ENCODE measurements around the gene FRMD4B.

The FRMD4B gene

DNA sequence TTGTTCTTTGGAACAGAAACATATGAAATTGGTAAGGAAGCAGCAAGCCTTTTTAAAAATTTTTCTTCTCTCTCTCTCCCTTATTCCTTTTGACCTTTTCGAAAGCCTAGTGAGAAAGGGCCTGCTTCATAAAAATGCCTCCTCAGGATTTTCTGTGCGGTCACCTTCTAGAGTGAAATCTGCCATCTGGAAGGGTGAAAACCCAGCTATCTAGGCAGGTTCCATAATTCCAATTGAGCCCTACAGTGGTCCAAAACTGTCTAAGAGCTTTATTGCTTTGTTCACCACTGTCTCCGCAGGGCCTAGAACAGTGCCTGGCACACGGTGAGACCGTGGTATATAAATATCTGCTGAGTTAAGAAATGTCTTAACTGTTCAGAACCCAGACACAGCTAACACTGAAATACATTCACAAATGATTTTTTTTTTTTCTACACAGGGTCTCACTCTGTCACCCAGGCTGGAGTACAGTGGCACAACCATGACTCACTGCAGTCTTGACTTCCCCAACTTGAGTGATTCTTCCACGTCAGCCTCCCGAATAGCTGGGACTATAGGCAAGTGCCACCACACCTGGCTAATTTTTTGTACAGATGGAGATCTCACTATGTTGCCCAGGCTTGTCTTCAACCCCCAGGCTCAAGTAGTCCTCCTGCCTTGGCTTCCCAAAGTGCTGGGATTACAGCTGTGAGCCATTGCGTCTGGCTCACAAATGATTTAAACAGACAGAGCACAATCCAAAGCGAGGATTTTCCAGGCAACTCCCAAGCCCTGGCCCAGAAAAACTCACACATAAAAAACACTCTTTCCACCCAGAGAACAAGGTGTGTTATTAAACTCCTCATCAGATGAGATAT, 64.4 kb downstream of the FRMD4B start:
- no peak for DNase-seq

DNA sequence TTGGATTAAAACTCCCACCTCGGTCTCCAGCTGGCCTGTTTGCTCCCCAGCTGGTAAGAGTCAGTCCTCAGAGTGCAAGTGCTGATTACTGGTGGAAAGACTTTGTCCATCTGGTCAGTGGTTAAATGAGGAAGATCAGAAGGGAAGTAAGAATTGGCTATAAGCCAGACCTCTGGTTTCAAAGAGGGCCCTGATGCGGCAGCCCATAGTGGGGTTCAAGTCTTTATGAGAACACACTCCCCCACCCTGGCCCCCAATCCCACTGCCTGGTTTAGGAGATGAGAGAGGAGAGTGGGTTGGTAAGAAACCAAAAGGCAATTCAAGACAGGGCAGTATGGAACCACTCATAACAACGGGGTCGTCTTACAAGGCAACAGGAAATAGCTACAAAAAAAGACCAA, 65.0 kb downstream of the FRMD4B start:
- no peak for DNase-seq

DNA sequence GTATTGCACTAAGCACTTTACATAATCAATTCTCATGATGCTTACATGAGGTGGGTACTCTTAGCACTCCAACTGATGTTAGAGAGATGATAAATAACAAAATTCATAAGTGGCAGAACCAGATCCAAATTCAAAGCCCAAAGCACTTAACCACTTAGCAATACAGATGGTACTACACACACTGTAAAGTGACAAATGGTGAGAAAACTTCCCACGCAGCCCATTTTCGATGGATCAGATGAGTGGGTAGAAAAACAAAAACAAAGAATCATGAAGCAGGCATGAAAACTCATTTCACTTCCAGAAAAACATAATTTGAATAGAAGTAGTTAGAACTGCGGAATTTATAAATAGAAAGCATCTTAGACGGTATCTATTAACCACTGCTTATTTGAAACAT, 66.2 kb downstream of the FRMD4B start:
- no peak for DNase-seq

DNA sequence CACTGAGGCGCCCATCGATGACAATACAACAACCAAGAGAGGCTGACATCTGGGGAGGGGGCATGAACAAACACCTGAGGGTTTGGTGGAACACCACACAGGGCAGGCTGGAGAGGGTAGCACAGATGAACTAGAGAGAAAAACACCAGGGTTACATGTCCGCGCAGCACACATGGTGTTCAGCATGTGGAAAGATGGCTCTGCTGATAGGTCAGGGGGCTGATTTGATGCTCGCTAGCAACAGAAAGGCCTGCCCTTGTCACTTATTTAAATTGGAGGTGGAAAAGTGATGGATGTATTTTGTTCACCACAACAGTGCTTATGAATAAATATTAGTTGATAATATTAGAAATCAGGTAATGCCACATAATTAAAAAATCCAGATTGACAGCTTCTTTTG, 67.5 kb downstream of the FRMD4B start:
- DNase-seq, result no peak

DNA sequence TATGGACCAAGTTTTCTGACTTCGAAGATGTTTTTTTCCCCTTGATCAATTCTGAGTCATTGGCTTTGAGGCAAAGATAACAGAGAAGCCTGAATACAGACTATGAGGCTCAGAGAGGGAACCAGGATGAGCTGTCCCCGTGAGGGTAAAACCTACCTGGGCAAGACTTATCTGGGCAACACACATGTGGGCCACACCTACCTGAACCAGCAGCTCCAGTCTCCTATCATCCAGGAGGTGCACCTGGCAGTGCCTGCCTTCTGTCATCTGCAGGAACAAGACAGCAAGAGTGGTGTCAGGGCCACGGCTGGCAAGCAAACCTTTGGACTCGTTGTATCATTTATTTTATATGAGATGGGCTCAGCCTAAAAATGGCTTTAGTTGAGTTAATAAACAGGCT, 72.6 kb downstream of the FRMD4B start:
- no peak for DNase-seq

DNA sequence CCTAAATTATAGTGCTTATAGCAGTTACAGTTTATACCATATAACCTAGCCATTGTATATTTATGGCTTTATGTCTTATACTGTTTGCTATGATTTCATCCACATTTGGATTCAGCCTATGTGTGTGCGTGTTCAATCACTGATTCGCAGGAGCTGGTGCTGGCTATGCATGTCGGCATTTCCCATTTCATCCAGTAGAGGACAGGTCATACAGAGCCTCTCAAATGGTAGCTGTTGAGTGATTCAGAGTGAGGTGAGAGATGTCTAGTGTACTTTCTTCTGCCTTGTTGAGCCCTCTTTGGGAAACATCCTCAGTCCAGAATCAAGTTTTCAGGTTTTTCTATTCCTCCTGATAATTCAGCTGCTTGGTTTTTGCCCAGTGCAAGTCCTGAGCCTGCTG, 76.1 kb downstream of the FRMD4B start:
- DNase-seq, result no peak

DNA sequence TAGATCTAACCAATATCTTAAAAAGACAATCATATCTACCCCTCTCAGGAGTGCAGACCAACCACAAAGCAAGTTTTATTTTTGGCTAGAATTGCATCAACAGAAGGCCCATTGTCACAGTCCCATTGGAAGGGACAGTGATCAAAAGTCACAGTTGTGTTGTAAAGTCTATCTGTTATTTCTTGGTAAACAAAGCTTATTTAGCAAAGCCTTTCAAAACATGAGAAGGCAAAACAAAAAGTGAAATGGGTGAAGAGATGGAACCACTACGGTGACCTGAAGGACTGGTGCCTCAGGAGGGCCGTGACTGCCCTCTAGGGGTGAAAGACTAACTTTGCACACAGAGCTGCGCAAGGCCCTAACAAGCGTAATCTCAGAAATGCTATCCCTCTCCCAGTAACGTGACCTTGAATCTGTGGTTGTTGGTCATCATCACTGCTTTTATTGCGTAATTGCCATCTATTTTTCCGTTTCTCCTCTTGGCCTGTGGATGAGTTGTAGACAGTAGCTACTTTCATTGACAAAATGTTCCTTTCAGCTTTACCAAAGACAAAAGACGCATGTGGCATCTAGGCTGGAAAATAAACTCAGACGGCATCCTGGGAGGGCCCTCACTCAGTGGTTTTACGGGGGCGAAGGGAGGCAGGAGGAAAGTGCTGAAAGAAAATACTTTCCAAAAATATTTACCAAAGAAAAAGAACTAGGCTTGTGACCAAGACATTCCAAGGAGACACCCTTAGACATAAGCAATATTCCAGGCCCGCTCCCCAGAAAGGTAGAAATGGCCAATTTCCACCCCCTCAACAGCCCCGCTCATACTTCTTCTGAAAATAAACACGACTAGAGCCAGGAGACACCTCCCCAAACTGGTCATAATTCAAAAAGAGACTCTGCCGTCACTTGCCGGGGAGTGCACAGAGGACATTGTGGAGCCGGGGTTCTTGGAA, 79.4 kb downstream of the FRMD4B start:
- peak; percentile 44 to 67 for DNase-seq

DNA sequence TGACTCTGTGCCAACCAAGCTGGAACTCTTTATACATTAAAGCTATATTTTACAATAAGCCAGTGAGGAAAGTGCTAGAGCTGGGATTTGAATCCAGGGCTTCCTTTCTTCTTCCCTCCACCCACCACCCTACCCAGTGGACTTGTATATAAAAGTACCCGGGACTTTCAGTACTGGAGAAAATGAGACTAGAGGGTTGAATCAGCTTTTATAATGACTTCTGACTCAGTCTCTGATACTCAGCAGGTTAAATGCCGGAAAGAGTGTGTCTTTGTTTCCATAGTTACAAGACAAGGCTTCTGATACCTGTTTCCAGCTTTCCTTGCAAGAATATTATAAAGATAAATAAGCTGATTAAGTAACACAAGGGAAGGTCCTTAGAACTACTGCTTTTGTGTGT, 80.9 kb downstream of the FRMD4B start:
- DNase-seq, result no peak

DNA sequence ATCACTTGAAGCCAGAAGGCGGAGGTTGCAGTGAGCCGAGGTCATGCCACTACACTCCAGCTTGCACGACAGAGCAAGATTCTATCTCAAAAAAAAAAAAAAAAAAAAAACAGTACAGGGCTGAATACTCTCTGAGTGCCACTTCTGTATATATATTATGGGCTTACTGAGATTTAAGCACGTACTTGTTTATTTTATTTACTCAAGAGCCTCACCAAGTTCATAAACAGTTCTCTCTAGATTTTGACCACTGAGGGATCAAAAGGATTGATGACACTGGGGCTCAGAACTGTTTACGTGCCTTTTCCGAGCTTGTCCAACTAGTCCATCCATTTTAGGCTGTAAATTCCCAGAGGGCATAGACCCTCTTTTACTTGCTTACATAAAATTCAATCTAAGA, 81.5 kb downstream of the FRMD4B start:
- no peak for DNase-seq

DNA sequence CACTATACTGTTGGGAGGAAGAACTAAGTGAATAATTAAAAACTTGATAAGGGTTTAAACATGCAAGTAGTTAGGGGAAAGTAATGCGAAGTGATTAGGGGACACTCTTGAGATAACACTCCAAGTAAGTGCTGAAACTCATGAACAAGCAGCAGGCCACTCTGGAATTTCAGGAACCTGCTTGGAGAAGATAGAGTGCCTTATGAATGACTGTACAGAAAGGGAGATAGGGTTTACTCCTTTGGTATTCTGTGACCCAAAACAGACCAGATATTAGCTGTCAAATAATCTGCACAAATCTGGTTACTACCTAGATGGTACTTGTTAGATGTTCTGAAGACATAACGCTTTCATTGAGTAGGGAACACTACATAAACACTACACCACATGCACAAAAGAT, 85.6 kb downstream of the FRMD4B start:
- no peak for DNase-seq

DNA sequence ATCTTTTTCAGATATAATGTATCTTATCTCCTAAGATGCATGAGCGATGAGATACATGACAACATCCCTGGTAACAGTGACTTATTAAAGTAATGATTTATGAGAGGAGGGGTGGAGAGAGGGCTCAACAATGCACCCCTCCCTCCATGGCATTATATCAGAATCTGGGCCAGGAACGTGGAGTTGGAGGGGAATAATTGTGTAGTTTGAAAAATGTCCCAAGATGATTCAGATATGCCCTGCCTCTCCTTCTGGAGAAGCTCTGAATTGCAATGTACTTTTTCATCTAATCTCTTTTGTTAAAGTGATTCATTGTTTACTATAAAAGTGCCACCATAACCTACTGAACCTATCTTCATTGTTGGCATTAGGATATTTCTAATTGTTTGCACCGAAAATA, 86.5 kb downstream of the FRMD4B start:
- DNase-seq, result no peak

DNA sequence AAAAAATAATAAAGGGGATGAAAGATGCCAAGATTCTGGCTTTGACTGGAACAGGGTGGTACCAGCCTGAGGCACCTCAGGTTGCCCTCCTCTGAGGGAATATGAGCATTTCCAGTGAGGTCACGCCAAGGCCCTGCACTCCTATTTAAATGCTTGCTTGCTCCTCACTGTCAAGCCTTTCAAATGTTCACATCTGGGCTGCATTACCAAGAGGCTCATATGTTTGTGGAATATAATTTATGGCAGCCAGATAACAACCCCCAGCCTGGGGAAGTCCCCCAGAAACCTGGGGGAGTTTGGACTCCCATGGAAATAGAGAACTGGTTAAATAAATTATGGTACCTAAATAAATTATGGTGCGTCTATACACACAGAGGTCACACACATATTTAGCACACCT, 88.4 kb downstream of the FRMD4B start:
- no peak for DNase-seq

DNA sequence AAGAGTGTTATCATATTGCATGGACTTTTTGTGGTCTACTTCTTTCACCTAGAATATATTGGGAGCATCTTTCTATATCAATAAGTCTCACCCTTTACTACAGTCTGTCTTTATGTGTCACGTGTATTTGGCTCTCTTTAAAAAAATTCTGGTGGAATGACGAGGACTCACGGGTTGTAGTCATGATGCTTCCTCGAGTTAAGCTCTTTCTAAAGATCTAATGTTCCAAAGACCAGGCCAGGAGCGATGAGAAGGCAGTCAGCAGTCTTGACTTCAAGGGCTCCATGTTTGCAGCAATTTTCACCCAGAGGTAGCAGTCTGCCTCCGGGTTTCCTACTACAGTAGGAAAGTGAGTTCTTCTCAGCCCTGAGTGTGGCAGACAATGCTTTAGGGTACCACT, 88.9 kb downstream of the FRMD4B start:
- no peak for DNase-seq

DNA sequence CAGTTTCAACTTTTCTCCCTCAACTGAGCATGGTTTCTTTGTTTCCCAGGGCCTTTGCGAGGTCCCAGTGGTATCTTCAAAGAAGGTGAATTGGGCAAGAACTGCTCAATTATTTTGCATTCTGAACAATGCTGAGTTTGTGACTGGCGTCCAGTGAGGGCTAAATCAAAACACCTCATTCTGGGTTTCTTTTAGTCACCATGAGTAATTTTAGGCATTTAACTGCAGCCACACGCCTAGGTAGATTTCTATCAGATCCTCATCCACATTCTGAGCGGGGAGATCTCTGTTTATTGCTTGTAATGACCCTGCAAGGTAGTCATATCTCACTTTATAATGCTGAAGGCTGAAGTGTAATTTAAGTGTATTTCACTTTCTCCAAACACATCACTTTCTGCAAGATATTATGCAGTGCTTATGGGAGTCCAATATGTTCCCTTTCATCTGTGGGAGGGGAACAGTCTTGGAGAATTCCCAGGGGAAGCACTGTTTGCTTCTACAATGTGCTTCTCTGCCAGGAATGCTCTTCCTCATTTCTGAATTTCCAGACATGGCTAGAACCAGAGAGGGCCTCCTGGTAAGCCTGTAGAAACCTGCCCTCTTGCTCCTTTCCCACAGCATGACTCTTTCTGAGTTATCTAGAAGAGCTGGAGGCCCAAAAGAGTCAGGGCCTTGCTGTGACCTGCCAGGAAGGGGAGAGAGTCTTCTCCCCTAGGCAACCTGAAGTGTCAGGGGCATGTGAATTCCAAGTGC, 91.7 kb downstream of the FRMD4B start:
- no peak for DNase-seq

DNA sequence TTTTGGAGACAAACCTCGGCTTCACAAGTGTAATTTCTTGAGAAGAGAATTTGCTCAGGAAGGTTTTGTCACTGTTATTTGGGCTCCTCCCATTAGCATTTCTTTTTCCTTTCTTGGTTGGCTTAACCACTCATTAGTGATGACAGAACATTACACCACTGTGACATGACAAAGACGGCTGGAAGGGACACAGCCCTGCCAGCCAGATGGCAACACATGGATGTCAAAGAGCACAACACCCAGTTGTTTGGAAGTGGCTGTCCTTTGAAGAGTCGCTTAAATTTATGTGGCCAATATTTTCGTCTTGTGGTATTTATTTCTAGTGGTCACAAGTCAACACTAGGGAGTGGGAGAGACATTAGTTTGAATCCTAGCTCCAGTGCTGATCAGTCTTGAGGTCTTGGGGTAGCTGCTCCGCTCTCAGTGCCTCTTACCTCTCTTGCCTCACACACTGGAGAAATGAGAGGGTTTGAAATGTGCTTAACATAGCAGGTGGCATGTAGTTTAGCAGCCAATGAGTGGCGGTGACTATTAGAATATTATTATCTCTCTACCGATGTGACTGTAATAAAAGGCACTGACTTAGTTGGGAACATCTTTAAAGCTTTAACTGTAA, 92.8 kb downstream of the FRMD4B start:
- no peak for DNase-seq

DNA sequence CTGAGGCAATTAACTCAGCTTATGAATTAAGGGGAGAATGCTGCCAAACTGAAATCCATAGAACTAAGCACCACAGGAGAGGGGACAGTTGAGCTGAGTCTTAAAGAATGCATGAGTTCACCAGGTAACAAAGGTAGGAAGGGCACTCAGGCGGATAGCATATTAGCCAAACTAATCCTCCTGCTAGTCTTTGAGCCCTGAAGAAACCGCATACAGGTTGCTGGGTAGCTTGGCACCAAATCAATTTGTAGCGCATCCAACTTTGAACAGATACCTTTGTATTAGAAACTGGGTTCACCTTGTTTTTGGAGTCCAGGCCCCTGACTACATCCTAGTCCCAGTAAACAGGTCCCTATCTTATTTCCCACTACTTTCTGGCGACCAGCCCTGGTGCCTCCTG, 93.7 kb downstream of the FRMD4B start:
- DNase-seq, result no peak

DNA sequence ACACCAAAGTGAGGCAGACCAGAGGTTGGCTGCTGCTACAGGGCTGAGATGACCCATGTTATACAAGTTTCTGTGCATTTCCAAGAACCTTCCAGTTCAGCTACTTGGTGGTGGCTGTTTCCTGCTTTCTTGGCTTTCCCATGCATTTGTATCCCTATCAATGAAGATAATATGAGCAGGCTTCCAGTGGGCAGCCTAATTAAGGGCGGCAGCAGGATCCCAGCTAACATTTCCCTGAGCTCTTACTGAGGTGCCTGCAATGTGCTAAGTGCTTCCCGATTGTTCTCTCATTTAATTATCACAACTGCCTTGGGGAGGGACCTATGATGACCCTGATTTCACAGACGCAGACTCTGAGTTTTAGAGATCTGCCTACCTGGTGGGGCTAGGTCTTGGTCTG, 95.5 kb downstream of the FRMD4B start:
- DNase-seq, result no peak

DNA sequence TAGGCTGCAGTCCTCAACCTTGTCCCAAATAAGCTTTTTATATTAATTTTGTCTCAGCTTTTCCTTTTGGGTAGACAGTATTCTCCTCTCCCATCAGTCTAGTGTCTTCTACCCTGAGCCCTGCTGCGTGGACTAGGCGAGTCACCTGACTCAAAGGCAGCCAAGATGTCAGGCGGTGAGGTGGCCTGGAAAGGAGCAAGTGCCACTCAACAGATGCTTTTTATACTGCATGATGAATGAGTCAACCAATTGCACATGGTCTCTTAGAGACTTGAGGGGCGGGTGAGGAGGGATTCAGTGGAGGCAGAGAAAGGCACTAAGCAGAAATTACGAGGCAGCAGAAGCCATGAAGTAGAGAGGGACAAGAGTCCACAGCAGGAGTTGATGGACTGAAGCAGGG, 95.9 kb downstream of the FRMD4B start:
- no peak for DNase-seq

DNA sequence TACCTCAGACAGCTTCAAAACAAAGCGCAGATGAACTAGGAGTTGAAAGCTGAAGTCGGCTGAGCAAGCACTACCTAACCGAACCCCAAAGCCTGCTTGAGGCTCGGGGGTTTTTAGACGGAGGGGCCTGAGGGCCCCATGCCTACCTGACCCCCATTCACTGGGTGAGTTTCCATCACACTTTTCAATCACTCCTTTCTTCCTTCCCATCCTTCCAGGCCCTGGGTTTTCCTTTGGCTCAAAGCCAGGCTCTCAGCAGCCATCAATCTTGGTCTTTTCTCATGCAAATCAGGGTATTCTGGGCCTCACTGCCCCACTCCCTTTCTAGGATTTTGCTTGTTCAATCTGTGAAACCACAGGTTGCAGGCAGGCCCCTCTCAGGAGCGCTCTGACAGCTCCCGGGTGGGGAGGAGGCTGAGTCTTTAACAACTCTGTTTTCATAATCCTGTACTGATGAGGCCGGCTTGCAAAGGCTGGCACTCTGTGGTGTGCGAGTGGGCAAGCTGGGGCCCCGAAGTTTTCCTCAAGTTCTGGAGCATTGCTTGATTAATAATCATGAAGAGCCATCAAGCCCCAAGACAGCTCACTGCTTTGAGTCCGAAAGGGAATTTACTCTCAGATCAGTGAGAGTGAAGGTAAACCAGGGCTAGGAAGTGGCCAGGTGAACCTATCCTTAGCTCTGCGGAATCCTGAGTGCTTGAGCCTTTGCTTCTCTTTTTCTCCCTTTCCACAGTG, 97.6 kb downstream of the FRMD4B start:
- no peak for DNase-seq

DNA sequence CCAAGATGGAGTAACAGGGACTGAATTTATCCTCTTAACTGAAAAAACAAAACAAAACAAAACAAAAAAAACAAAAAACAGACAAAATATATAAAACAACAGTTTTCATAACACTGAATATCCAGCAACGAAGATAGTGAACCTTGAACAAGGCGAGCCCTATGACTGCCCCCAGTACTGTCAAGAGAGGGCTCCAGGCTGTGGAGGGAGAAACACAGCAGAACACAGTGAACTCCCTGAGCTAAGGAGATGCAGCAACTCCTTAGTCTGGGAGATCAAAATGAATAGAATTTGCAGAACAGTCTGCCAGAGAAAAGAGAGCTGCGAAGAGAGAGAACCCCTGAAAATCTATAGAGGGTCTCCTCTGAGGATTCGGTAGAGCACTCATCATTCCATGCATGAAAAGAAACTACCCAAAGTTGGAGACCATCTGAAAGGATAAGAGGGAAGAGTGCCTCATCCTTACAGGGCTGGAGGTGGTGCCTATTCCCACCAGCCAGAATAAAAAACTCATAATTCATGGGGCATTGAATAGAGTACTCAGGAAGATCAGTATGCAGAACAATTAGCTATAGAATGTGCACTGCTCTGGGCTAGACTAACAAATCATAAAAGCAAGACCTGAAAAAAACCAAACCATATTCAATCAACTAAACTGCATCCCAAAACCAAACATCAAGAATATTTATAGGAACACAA, 101.8 kb downstream of the FRMD4B start:
- no peak for DNase-seq

DNA sequence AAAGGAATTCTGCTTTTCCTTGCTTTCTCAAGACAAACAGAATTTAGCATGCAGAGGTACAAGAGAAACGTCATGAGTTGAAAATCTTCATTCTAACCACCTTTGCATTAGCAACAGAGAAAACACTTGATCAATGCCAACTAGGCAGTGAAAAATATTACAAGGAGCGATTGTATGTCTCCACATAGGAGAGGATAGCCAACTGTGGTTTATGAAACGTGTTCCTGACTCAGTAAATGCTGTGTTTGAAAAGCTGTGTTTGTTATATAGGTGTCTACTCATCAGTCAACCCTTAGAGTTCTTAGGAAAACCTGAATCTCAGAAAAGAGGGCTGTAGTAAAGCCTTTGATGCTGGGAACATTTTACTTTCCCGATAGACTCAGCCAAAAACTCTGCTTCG, 102.4 kb downstream of the FRMD4B start:
- DNase-seq, result no peak

DNA sequence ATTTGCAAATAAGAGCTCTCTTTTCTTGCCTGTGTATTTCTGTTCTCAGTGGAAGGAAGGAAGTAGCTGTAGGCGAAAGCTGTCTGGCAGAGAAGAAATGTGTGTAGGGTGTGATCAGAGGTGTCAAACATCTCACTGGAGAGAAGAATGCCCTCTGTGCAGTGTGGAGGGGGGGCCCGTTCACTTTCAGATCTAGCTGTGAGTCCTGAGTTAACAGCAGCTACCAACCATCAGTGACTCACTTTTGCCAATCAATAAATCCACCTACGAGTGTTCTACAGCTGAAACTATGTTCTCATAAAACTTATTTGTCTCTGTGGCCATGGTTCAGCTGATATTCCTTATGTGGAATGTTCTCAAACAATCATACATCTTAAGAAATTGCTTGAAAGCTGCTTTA, 103.7 kb downstream of the FRMD4B start:
- no peak for DNase-seq

Measured in NCI-H446 (cell line).